NCI-H510A (cell line): ENCODE measurements around the gene CEP162.
"Not testable (repeated sequence)": the region's sequence is repeated elsewhere in the genome, so short reads cannot be mapped to it uniquely, and the experiment has no call there.

Experiments
- DNase-seq: peaks from one replicate; lab custom pipeline; 2025; lab: John Stamatoyannopoulos, UW

CEP162 gene

GRCh38 chr6:84224251-84224650 lies 3.2 kb downstream of the CEP162 start:
- no peak for DNase-seq

- DNase-seq, result not testable (repeated sequence)
These were observed 3.8 kb downstream of the CEP162 start for GRCh38 chr6:84223608-84224007.

- DNase-seq, result no peak
These were observed 5.0 kb downstream of the CEP162 start for GRCh38 chr6:84222426-84222825.

- no peak for DNase-seq
These were observed 6.5 kb downstream of the CEP162 start for GRCh38 chr6:84220809-84221409.

- DNase-seq, result no peak
These were observed 9.4 kb downstream of the CEP162 start for GRCh38 chr6:84218091-84218490.

- DNase-seq, result no peak
These were observed 14.2 kb downstream of the CEP162 start for GRCh38 chr6:84213217-84213616.

- DNase-seq, result no peak
These were observed 23.4 kb downstream of the CEP162 start for GRCh38 chr6:84204011-84204410.

- not testable (repeated sequence) for DNase-seq
These were observed 27.5 kb downstream of the CEP162 start for GRCh38 chr6:84199987-84200386.

- DNase-seq, result no peak
These were observed 29.7 kb downstream of the CEP162 start for GRCh38 chr6:84197708-84198107.

- no peak for DNase-seq
These were observed 34.2 kb downstream of the CEP162 start for GRCh38 chr6:84193114-84193708.

GRCh38 chr6:84191802-84192201 lies 35.6 kb downstream of the CEP162 start:
- DNase-seq, result no peak

GRCh38 chr6:84189356-84189755 lies 38.1 kb downstream of the CEP162 start:
- DNase-seq, result not testable (repeated sequence)

- no peak for DNase-seq
These were observed 44.0 kb downstream of the CEP162 start for GRCh38 chr6:84183430-84183829.

GRCh38 chr6:84182001-84182400 lies 45.4 kb downstream of the CEP162 start:
- DNase-seq, result no peak

GRCh38 chr6:84177241-84177640 lies 50.2 kb downstream of the CEP162 start:
- DNase-seq, result no peak

GRCh38 chr6:84172574-84172973 lies 54.9 kb downstream of the CEP162 start:
- no peak for DNase-seq

GRCh38 chr6:84172080-84172479 lies 55.4 kb downstream of the CEP162 start:
- no peak for DNase-seq

- no peak for DNase-seq
These were observed 60.0 kb downstream of the CEP162 start for GRCh38 chr6:84167457-84167856.

- DNase-seq, result no peak
These were observed 61.0 kb downstream of the CEP162 start for GRCh38 chr6:84166395-84166794.

- DNase-seq, result not testable (repeated sequence)
These were observed 63.1 kb downstream of the CEP162 start for GRCh38 chr6:84164328-84164727.

GRCh38 chr6:84161190-84161589 lies 66.3 kb downstream of the CEP162 start:
- DNase-seq, result no peak

- DNase-seq, result no peak
These were observed 71.1 kb downstream of the CEP162 start for GRCh38 chr6:84156306-84156705.

GRCh38 chr6:84151669-84152068 lies 75.8 kb downstream of the CEP162 start:
- DNase-seq, result no peak

GRCh38 chr6:84150705-84151104 lies 76.7 kb downstream of the CEP162 start:
- DNase-seq, result no peak
